ENCODE data around the gene TMEM51. TPM values are rescaled to one million over a fixed set of nuclear protein-coding genes. Genes with fewer than 3 reads are reported as not detected.

The TMEM51 gene
- total and polyA plus RNA-seq, 9 of the 15 experiments (the other 6 are each of a cell fraction or from before 2014, with no cell fraction given) = 0.06 to 1.4 (median 0.58) TPM

DNA sequence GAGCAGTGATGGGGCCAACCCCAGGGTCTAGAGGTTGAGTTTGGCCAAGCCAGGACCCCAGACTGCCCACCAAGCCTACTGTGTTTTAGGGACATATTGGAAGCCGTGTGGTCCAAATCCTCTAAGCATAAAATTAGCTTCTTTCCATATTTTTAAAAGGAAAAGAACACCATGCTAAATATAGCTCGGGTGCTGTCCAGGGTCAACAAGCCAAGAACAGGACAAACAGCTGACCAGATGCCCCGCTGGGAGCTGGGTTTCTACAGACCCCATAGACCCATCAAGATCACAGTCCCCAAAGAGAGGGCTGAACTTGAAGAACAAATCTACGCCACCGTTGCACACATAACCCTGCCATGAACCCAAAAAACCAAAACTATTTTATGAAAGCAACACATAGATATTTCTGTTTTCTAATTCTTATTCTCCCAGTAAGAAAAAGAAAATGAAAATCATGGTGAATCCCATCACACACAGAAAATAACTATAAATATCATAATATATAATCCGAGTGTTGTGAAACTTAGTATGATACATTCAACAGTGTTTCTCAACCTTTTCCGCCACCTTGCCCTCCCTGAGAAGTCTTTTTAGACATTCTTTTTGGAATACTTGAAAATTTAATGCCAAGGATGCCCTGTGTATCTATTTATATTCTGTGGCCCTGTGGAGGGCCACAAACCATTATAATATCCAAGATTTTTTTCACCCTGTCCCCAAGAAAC is 57.3 kb downstream of the TMEM51 start:
- WGBS (ENCODE audit: insufficient coverage, low coverage, missing lambda C conversion rate) = 8% methylated on average over 7 of the region's 7 CpGs
- H3K4me1 ChIP-seq (replicated peaks in 1 of 2; ENCODE audit: control insufficient read depth in 2 of 2, insufficient read depth in 2 of 2, low read length in 2 of 2) = peaks cover 0 to 9% of the 10 kb centered on the region in 2 experiments; a peak in 1 of 5 replicates
- DNase-seq (ENCODE audit: extremely low read depth in 1 of 4, low spot score in 3 of 4) = no peak
- intact Hi-C loops (cut with micrococcal nuclease) = no loop called here
- FAIRE-seq = no peak
- peaks cover 44 to 55% of the 10 kb centered on the region in 2 experiments for H3K27me3 ChIP-seq (ENCODE audit: control insufficient read depth in 2 of 2, insufficient read depth in 2 of 2, low read length in 2 of 2)
- no peaks in the 10 kb centered on the region for H3K36me3 ChIP-seq (ENCODE audit: control insufficient read depth, insufficient read depth, low read length)
- H3K4me2 ChIP-seq (ENCODE audit: insufficient read depth, low read length) = no peak overlapping the region
- TF ChIP-seq CEBPB (tag; IDR thresholded peaks at IDR 0.05) (no peak), ELF4 (CRISPR knock-in tag; IDR thresholded peaks at IDR 0.05) (no peak), ZNF124 (CRISPR knock-in tag; IDR thresholded peaks at IDR 0.05) (no peak), KDM1A (IDR thresholded peaks at IDR 0.05) (no peak)
- TF ChIP-seq, protein P1, sequence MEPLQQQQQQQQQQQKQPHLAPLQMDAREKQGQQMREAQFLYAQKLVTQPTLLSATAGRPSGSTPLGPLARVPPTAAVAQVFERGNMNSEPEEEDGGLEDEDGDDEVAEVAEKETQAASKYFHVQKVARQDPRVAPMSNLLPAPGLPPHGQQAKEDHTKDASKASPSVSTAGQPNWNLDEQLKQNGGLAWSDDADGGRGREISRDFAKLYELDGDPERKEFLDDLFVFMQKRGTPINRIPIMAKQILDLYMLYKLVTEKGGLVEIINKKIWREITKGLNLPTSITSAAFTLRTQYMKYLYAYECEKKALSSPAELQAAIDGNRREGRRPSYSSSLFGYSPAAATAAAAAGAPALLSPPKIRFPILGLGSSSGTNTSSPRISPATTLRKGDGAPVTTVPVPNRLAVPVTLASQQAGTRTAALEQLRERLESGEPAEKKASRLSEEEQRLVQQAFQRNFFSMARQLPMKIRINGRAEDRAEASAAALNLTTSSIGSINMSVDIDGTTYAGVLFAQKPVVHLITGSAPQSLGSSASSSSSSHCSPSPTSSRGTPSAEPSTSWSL (CRISPR knock-in tag; IDR thresholded peaks at IDR 0.05; ENCODE audit: borderline replicate concordance) = no peak
- ATAC-seq = no peak
- H3K9ac ChIP-seq (ENCODE audit: insufficient read depth in 1 of 2, low read depth in 2 of 2, low read length in 2 of 2) = no peak overlapping the region
- no TSS peak for BruUV-seq (replicated peaks)
- no peak overlapping the region for H3K27ac ChIP-seq (ENCODE audit: extremely low read depth, low read depth, low read length)
- in situ Hi-C loops (cut with MboI) = no loop called here
- H4K20me1 ChIP-seq (replicated peaks; ENCODE audit: control insufficient read depth, insufficient read depth, low read length) = no peaks in the 10 kb centered on the region; the same call in 1 of the 2 replicates
- no peaks in the 10 kb centered on the region for H3K79me2 ChIP-seq (ENCODE audit: control insufficient read depth, insufficient read depth, low read length)
- no peaks in the 10 kb centered on the region for H3K9me3 ChIP-seq (replicated peaks; ENCODE audit: control insufficient read depth, insufficient read depth, low read depth, low read length)
- ChIA-PET CTCF (ENCODE audit: low intra/inter-chr PET ratio) (no interaction called here), POLR2A (interaction anchor here (1.1 kb wide), 1 partner anchor 32 kb away, joined by 5 read pairs; no protein-coding TSS in a partner anchor)
- H3K9me1 ChIP-seq (ENCODE audit: control insufficient read depth, insufficient read depth, low read length) = no peaks in the 10 kb centered on the region
- no peak overlapping the region for H3K4me3 ChIP-seq
- H2AFZ ChIP-seq (ENCODE audit: low read depth, low read length) = no peak overlapping the region
